GM19372 (cell line): ENCODE results near the gene ZNF608.

ENCODE experiments used
- ATAC-seq: cut with Tn5 transposase; IDR thresholded peaks from one replicate; pipeline ENCODE4 v1.9.1; 2021; ENCODE audit warnings: mild to moderate bottlenecking, low read depth, moderate library complexity; ENCODE audit not compliant: unreplicated experiment

ZNF608 gene

GRCh38 chr5:124754206-124754927 is 7.9 kb upstream of the ZNF608 start:
- ATAC-seq, result no peak

- no peak for ATAC-seq
Observed at GRCh38 chr5:124752854-124753720, 6.6 kb upstream of the ZNF608 start.

DNA sequence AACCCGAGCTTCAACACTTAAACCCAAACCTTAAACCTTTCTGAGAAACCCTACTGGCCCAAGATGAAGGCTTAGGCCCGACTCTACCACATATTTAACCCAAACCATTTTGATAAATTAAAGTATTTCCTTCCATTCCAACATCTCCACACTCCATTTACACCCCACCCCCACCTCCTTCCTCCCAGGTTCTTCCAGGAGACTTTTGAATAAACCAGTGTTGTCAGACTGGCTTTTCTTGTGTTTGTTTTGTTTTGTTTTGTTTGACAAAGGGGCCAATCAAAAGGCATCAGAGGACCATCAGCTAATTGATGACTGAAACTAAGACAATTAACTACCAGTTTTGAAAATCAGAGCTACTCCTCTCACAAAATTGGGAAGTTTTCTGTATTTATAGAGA is 4.6 kb upstream of the ZNF608 start:
- ATAC-seq, result no peak

DNA sequence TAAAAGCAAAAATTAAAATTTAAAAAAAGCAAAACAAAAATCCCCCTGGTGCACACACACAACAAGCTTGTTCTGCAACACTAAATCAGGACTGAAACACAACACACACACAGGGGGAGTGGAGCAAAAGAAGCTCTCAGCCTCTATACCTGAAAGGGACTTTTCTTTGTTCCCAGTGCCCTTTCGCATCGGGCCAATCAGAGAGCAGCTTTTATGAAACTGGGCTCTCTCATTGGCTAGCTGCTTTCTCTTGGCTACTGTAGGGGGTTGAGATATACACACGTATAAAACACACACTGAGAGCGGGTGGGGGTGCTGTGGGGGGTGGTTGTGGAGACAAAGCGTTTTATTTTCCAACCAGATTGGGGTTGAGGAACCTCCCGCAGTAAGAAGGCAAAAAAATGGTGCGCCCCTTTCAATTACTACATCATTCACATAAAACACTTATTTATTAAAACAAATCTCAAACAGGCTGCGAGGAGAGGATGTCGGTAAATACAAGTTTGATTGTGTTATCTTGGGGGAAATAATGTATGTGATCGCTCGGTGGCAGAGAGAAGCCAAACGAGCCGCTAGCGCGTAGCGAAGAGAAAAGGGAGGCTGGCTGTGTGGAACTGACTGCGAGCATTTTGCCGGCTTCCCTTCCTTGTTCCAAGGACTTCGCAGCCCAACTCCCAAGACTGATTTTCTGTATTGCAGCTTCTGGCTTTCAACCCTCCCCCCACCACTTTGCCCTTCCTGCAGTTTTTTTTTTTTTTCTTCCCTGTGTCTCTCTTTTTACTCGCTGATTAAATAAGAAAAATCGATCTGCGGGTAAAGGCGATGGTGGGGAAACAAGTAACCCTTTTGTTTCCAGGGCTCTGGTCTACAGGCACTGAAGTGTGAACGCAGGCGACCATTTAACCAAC is 2.5 kb upstream of the ZNF608 start:
- ATAC-seq, result peak; percentile 89

GRCh38 chr5:124747791-124748686 is 1.6 kb upstream of the ZNF608 start:
- ATAC-seq, result peak; percentile 52

- no peak for ATAC-seq
Observed at GRCh38 chr5:124746916-124747790, 714 bp upstream of the ZNF608 start.

DNA sequence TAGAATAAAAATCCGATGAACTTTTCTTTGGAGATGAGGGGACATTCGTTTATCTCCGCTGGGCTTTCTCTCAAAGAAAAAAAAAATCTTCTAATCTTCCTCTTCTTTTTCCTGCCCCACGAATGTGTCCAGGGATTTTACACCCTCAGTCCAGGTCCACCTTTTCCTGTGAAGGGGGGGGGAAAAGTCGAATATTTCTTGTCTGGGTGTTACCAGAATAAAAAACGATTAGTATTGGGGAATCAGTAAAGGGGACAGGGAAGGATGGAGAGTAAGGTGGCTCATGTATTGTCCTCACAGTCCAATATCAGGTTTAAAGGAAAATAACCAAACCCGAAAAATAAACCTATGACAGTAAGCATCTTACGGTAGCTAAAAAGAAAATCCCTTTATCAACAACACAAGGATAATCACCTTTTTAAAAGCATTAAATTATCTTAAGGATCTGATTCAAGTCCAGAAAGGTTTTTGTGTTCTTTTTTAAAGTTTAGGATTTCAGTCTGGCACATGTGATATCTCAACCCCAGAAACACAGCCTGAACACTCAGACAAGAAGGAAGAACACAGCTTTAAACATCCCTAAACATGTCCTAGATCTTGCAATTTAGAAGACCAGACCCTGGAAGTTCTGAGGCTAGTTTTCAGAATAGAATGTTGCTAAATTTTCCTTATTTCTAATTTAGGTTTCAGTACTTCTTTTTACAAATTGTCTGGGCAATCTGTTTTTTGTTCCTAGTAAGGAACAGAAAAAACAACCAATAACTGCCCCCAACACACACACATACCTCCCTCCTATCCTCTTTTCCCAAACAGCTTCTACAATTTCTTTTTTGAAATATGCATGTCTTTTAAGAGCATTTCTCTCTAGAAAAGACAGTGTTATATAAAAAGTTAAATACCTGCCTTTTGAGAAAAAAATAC is 1.2 kb downstream of the ZNF608 start:
- no peak for ATAC-seq

DNA sequence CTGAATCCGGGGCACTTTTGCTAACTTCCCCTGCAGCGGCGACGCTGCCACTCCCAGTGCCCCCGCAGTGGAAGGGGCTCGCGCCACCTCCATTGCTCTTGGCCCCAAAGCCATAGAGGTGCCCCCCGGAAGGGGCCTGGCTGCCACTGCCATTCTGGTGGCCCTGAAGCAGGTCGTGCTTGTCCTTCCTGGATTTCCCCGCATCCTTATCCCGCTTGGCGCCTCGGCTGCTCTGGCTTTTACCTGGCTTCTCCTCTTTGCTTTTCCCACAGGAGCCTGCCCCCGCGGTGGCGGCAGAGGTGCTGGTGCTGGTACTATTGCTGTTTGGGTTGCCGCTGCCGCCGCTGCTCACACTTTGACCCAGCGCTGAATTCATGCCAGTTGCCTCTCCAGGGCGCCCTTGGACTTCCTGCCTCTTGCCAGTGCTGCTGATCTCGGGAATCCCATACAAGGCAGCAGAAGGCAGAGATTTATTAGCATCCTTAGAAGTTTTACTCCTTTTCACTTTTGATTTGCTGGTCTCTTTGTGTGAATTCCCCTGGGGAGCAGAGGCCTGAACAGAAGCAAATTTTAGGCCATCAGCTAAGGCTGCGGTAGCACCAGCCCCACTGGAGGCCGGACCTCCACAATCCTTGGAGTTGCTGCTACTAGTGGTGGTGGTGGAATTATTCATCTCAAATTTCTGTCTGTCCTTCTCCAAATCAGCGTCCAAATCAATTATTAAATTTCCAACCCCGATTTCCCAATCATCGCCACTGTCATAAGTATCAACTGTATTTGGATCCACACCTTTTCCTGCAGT is 2.1 kb downstream of the ZNF608 start:
- ATAC-seq, result no peak

DNA sequence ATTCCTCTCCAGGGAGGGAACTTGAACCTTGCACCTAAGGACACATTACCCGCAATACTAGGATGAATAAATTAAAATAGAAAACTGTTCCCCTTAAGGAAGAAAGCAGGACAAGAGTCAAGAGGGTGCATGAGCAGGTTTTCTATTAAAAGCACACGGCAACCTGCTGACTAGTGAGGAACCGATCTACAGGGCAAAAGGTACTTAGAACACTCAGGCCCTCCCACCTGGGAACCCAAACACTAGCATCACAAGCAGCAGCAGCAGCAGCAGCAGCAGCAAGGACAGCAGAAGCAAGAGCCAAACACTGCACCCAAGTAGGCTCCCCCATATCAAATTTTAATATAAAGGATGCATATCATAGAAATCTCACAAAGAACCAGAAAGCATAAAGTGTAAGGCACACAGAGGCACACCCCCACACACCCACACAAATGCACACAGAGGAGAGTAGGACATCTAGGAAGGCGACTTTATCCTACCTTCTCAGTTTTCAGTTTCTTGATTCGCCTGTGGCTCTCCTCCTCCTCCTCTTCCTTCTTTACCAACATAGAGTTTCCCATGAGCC is 2.8 kb downstream of the ZNF608 start:
- no peak for ATAC-seq

- ATAC-seq, result no peak
Observed at GRCh38 chr5:124742983-124743601, 3.3 kb downstream of the ZNF608 start.

DNA sequence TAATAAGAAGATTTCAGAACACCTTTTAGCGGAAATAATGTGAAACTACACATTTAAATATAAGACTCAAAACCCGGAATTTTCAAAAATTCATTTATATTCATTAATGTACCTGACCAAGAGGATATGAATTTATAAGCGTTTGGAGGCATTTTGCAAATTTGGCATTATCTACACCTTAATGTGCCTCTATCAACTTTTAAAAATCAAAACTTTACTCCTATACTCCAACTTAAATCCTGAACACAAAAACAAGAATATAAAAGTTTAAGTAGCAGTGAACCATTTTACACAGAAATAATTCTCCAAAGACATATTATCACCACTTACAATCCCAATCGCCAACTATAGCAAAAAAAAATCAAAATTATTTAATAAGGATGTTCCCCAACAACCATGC is 3.9 kb downstream of the ZNF608 start:
- no peak for ATAC-seq

GRCh38 chr5:124741711-124742496 is 4.5 kb downstream of the ZNF608 start:
- ATAC-seq, result no peak

- no peak for ATAC-seq
Observed at GRCh38 chr5:124740991-124741583, 5.4 kb downstream of the ZNF608 start.

- no peak for ATAC-seq
Observed at GRCh38 chr5:124740071-124740470, 6.4 kb downstream of the ZNF608 start.

- ATAC-seq, result no peak
Observed at GRCh38 chr5:124739634-124740025, 6.8 kb downstream of the ZNF608 start.
